SK-N-SH treated with all-trans-retinoic acid at 6 μM for 48 hours (cell line): Measurements from ENCODE around the gene HELZ.

Experiments
- ARNTL ChIP-seq: fragments of 450-650 bp; formaldehyde crosslinking; IDR thresholded peaks from 2 replicates; pipeline ENCODE4 v1.5.0; 2020; ENCODE audit warnings: low read depth, mild to moderate bottlenecking, moderate library complexity, borderline replicate concordance
- BACH2 ChIP-seq: fragments of 250-450 bp; sonication (Bioruptor Pico); IDR thresholded peaks from 2 replicates; pipeline ENCODE4 v1.9.0; 2021; ENCODE audit warnings: mild to moderate bottlenecking, borderline replicate concordance
- CREB5 ChIP-seq: fragments of 250-450 bp; sonication (Bioruptor Pico); IDR thresholded peaks from 2 replicates; pipeline ENCODE4 v1.5.1; 2020; ENCODE audit warnings: low read depth, mild to moderate bottlenecking, moderate library complexity
- CSRNP3 ChIP-seq: fragments of 250-450 bp; sonication (Bioruptor Pico); IDR thresholded peaks from 2 replicates; pipeline ENCODE4 v1.5.1; 2021; ENCODE audit warnings: mild to moderate bottlenecking, moderate library complexity
- ESRRG ChIP-seq: fragments of 250-450 bp; sonication (Bioruptor Pico); IDR thresholded peaks from 2 replicates; pipeline ENCODE4 v1.6.1; 2021; ENCODE audit warnings: mild to moderate bottlenecking
- GLIS3 ChIP-seq: fragments of 250-450 bp; sonication (Bioruptor Pico); IDR thresholded peaks from 2 replicates; pipeline ENCODE4 v1.5.0; 2020; ENCODE audit warnings: mild to moderate bottlenecking, moderate library complexity
- OSR1 ChIP-seq: fragments of 250-450 bp; sonication (Bioruptor Pico); IDR thresholded peaks from 2 replicates; pipeline ENCODE4 v1.8.0; 2022; ENCODE audit warnings: moderate library complexity, mild to moderate bottlenecking, inconsistent platforms
- PATZ1 ChIP-seq: fragments of 250-450 bp; sonication (Bioruptor Pico); IDR thresholded peaks from 2 replicates; pipeline ENCODE4 v1.8.0; 2020; ENCODE audit warnings: mild to moderate bottlenecking, moderate library complexity, borderline replicate concordance
- PPARA ChIP-seq: fragments of 250-450 bp; sonication (Bioruptor Pico); IDR thresholded peaks from 2 replicates; pipeline ENCODE4 v1.5.0; 2020; ENCODE audit warnings: mild to moderate bottlenecking, borderline replicate concordance
- RARB ChIP-seq: fragments of 250-450 bp; sonication (Bioruptor Pico); IDR thresholded peaks from 2 replicates; pipeline ENCODE4 v1.8.0; 2021; ENCODE audit warnings: mild to moderate bottlenecking, moderate library complexity
- TOX ChIP-seq: fragments of 250-450 bp; sonication (Bioruptor Pico); IDR thresholded peaks from 2 replicates; pipeline ENCODE4 v1.8.0; 2021; ENCODE audit warnings: mild to moderate bottlenecking, moderate library complexity, borderline replicate concordance
- ZC3H10 ChIP-seq: fragments of 250-450 bp; sonication (Bioruptor Pico); IDR thresholded peaks from 2 replicates; pipeline ENCODE4 v1.5.1; 2021; ENCODE audit warnings: mild to moderate bottlenecking, moderate library complexity
- ZFP30 ChIP-seq: fragments of 450-650 bp; formaldehyde crosslinking; IDR thresholded peaks from 2 replicates; pipeline ENCODE4 v1.5.0; 2022; ENCODE audit warnings: mild to moderate bottlenecking, moderate library complexity
- ZNF8 ChIP-seq: fragments of 450-650 bp; formaldehyde crosslinking; IDR thresholded peaks from 2 replicates; pipeline ENCODE4 v1.5.0; 2020; ENCODE audit warnings: mild to moderate bottlenecking, moderate library complexity

GRCh38 chr17:67092291-67092690 lies 152.7 kb downstream of the HELZ start:
- TF ChIP-seq ZNF8 (CRISPR knock-in tag) (no peak), ZC3H10 (CRISPR knock-in tag) (no peak), PATZ1 (CRISPR knock-in tag) (no peak), PPARA (no peak), RARB (CRISPR knock-in tag) (no peak), ARNTL (CRISPR knock-in tag) (no peak), CREB5 (no peak), BACH2 (no peak), ZFP30 (CRISPR knock-in tag) (no peak), OSR1 (CRISPR knock-in tag) (no peak), CSRNP3 (no peak), TOX (CRISPR knock-in tag) (no peak), ESRRG (CRISPR knock-in tag) (no peak), GLIS3 (CRISPR knock-in tag) (no peak)
